WTC11 (cell line): ENCODE data around the gene PPA2. TPM values are rescaled to one million over a fixed set of nuclear protein-coding genes. Genes with fewer than 3 reads are reported as not detected.

ENCODE experiments used
- ATAC-seq: fragments of 200-7000 bp; cut with Tn5 transposase; 2 replicates; pipeline ENCODE4 v1.10.0; 2021; ENCODE audit warnings: mild to moderate bottlenecking, moderate library complexity
- Bru-seq: library from RNA; stranded (reverse); fragments of 400-500 nt; gene quantifications from one replicate; lab custom pipeline; 2021; lab: Mats Ljungman, UMichigan
- CTCF ChIA-PET: fragments of 300-600 bp; sonication (Branson Sonifier 250); formaldehyde crosslinking; loops from one replicate; lab custom pipeline; 2021; ENCODE audit warnings: antibody characterized with exemption; lab: Charles Lee
- POLR2A ChIA-PET: fragments of 350-600 bp; sonication (Branson Sonifier 250); formaldehyde crosslinking; loops from one replicate; lab custom pipeline; 2021; ENCODE audit warnings: antibody characterized with exemption; lab: Charles Lee
- DNase-seq: peaks from one replicate; pipeline ENCODE4 v3.0.0; 2021; ENCODE audit warnings: low spot score
- H3K27ac Mint-ChIP-seq: 2 replicates; pipeline ENCODE4 v1.8.0; 2021; ENCODE audit warnings: mixed read lengths
- H3K27me3 Mint-ChIP-seq: 2 replicates; pipeline ENCODE4 v1.8.0; 2021; ENCODE audit warnings: low read depth, mild to moderate bottlenecking, moderate library complexity, mixed read lengths
- H3K36me3 Mint-ChIP-seq: 2 replicates; pipeline ENCODE4 v1.8.0; 2021; ENCODE audit warnings: mixed read lengths
- H3K4me1 Mint-ChIP-seq: 2 replicates; pipeline ENCODE4 v1.8.0; 2022; ENCODE audit warnings: mixed read lengths
- H3K4me3 Mint-ChIP-seq: 2 replicates; pipeline ENCODE4 v1.8.0; 2021; ENCODE audit warnings: mild to moderate bottlenecking, moderate library complexity, mixed read lengths
- H3K9me3 Mint-ChIP-seq: 2 replicates; pipeline ENCODE4 v1.8.0; 2021; ENCODE audit warnings: mixed read lengths
- CBFB ChIP-seq: sonication (generic); formaldehyde crosslinking; IDR thresholded peaks from 2 replicates; pipeline ENCODE4 v1.8.1; 2022; ENCODE audit warnings: mild to moderate bottlenecking, low read depth, missing genetic modification reagents
- EMX1 ChIP-seq: fragments of 250-450 bp; sonication (Bioruptor Pico); IDR thresholded peaks from 2 replicates; pipeline ENCODE4 v1.8.0; 2021; ENCODE audit warnings: mild to moderate bottlenecking
- FOXP1 ChIP-seq: sonication (generic); formaldehyde crosslinking; IDR thresholded peaks from 2 replicates; pipeline ENCODE4 v1.8.0; 2022; ENCODE audit warnings: missing genetic modification reagents, mild to moderate bottlenecking, moderate library complexity, borderline replicate concordance
- GRHL2 ChIP-seq: fragments of 250-450 bp; sonication (Bioruptor Pico); IDR thresholded peaks from 2 replicates; pipeline ENCODE4 v1.8.0; 2022; ENCODE audit warnings: mild to moderate bottlenecking, moderate library complexity; ENCODE audit not compliant: insufficient replicate concordance, severe bottlenecking
- GTF2I ChIP-seq: fragments of 250-450 bp; sonication (Bioruptor Pico); conservative IDR thresholded peaks from 2 replicates; pipeline ENCODE4 v1.4.0; 2021; ENCODE audit warnings: mild to moderate bottlenecking
- KAT7 ChIP-seq: sonication (generic); formaldehyde crosslinking; IDR thresholded peaks from 2 replicates; pipeline ENCODE4 v1.8.1; 2023; ENCODE audit warnings: missing genetic modification reagents, mild to moderate bottlenecking, borderline replicate concordance
- MYBL2 ChIP-seq: sonication (generic); formaldehyde crosslinking; IDR thresholded peaks from 2 replicates; pipeline ENCODE4 v1.8.1; 2023; ENCODE audit warnings: mild to moderate bottlenecking, moderate library complexity, missing genetic modification reagents
- OVOL2 ChIP-seq: fragments of 250-450 bp; sonication (Bioruptor Pico); IDR thresholded peaks from 2 replicates; pipeline ENCODE4 v1.9.0; 2021; ENCODE audit warnings: mild to moderate bottlenecking, borderline replicate concordance
- RELA ChIP-seq: sonication (generic); formaldehyde crosslinking; IDR thresholded peaks from 2 replicates; pipeline ENCODE4 v1.8.1; 2022; ENCODE audit warnings: missing genetic modification reagents, mild to moderate bottlenecking, borderline replicate concordance
- TCF7 ChIP-seq: sonication (generic); formaldehyde crosslinking; IDR thresholded peaks from 2 replicates; pipeline ENCODE4 v1.8.0; 2022; ENCODE audit warnings: mild to moderate bottlenecking, low read depth, missing genetic modification reagents, moderate library complexity
- ZNF232 ChIP-seq: sonication (generic); formaldehyde crosslinking; IDR thresholded peaks from 2 replicates; pipeline ENCODE4 v1.8.0; 2022; ENCODE audit warnings: mild to moderate bottlenecking, missing genetic modification reagents
- ZNF263 ChIP-seq: sonication (generic); formaldehyde crosslinking; IDR thresholded peaks from 2 replicates; pipeline ENCODE4 v1.8.1; 2022; ENCODE audit warnings: low read depth, mild to moderate bottlenecking, moderate library complexity, missing genetic modification reagents
- ZNF396 ChIP-seq: fragments of 250-450 bp; sonication (Bioruptor Pico); IDR thresholded peaks from 2 replicates; pipeline ENCODE4 v1.8.0; 2021; ENCODE audit warnings: mild to moderate bottlenecking, moderate library complexity, borderline replicate concordance
- long read RNA-seq, 3 experiments: library from RNA in 1 of 3; library from capped mRNA in 1 of 3; library from polyadenylated mRNA in 1 of 3; unstranded in 2 of 3; stranded (forward) in 1 of 3; transcript quantifications; one replicate each; pipeline ENCODE4 v2.0.0, GENCODE V29; 2021
- total RNA-seq: library from RNA; stranded (reverse); gene quantifications from 3 replicates; pipeline ENCODE4 v1.2.3, GENCODE V29; 2021
- TF ChIP-seq, protein P1 (sequence below): sonication (generic); formaldehyde crosslinking; IDR thresholded peaks from 2 replicates; pipeline ENCODE4 v1.8.1; 2022; ENCODE audit warnings: low read depth, mild to moderate bottlenecking, moderate library complexity, missing genetic modification reagents, borderline replicate concordance
- TF ChIP-seq, protein P2 (sequence below): sonication (generic); formaldehyde crosslinking; IDR thresholded peaks from 2 replicates; pipeline ENCODE4 v1.8.1; 2023; ENCODE audit warnings: mild to moderate bottlenecking, missing genetic modification reagents, moderate library complexity
- TF ChIP-seq, protein P3 (sequence below): sonication (generic); formaldehyde crosslinking; IDR thresholded peaks from 2 replicates; pipeline ENCODE4 v1.8.1; 2022; ENCODE audit warnings: missing genetic modification reagents, borderline replicate concordance
- TF ChIP-seq, protein P4 (sequence below): sonication (generic); formaldehyde crosslinking; IDR thresholded peaks from 2 replicates; pipeline ENCODE4 v1.8.0; 2022; ENCODE audit warnings: mild to moderate bottlenecking, missing genetic modification reagents
- TF ChIP-seq, protein P5 (sequence below): fragments of 250-450 bp; sonication (Bioruptor Pico); IDR thresholded peaks from 2 replicates; pipeline ENCODE4 v1.9.0; 2021; ENCODE audit warnings: mild to moderate bottlenecking
- TF ChIP-seq, protein P6 (sequence below): sonication (generic); formaldehyde crosslinking; IDR thresholded peaks from 2 replicates; pipeline ENCODE4 v1.8.1; 2023; ENCODE audit warnings: mild to moderate bottlenecking, moderate library complexity, missing genetic modification reagents

PPA2 gene
- total RNA-seq (50.8 to 69.0 TPM (median 64.0 TPM) in 3 replicates), Bru-seq, nascent RNA (percentile 87 among the genes with signal in this experiment)
- long read RNA-seq, experiment 1, transcript PPA2-201 (12 exons, 1,684 nt): major isoform, 70 of 124 reads
- long read RNA-seq, experiment 1, partial matches to known transcripts: 8 of 124 reads
- long read RNA-seq, experiment 1, other reads (novel, unspliced or antisense): 29 of 124 reads
- long read RNA-seq, experiment 2, transcript PPA2-202 (11 exons, 1,414 nt): minor isoform, 6 of 114 reads
- long read RNA-seq, experiment 2, transcript PPA2-204 (6 exons, 667 nt): minor isoform, 5 of 114 reads
- long read RNA-seq, experiment 2, transcript PPA2-201 (12 exons, 1,684 nt): major isoform, 58 of 114 reads
- long read RNA-seq, experiment 2, partial matches to known transcripts: 9 of 114 reads
- long read RNA-seq, experiment 2, other reads (novel, unspliced or antisense): 29 of 114 reads
- long read RNA-seq, experiment 3, transcript PPA2-202 (11 exons, 1,414 nt): minor isoform, 9 of 102 reads
- long read RNA-seq, experiment 3, transcript PPA2-201 (12 exons, 1,684 nt): major isoform, 65 of 102 reads
- long read RNA-seq, experiment 3, partial matches to known transcripts: 1 of 102 reads
- long read RNA-seq, experiment 3, other reads (novel, unspliced or antisense): 21 of 102 reads

DNA sequence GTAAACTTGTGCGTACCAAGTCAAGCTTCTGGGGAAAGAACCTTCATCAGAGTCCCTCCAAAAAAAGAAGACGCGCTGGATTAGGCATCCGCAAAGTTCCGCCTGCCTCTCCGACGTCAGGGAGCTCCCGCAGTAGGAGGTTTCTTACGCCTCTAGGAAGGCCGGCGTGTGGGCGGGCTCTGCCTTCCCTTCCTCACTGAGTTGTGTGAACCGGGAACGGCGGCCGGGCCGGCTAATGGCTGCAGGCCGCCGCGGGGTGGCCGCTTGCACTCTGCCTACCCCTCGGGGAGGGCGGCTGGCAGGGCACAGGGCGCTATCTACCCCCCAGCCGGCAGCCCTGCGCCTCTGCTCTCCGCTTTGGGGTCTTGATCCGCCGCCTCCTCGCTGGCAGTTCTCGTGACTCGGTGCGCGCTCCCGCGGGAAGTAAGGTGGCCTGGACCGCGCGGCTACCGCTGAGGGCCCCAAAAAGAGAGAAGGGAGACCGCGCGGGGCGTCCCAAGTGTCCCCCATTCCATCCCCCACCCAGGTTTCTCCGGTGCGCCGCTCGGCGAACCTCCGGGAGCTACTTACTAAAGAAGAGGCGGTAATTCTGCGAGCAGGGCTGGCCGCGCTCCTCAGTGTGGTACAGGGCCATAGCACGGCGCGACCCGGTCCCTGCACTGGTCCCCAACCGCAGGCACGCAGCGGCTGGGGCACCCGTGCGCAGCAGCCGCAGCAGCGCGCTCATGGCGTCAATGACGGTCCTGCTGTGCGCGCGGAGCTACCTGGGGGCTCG, at the start of gene PPA2:
Gene PPA2 (minus strand): TSS at position 739 of the 775 bp plus-strand sequence. CDS start 12 bp downstream, at position 727.
- Mint-ChIP-seq H3K36me3 (no peaks in the 10 kb centered on the region), H3K4me3 (peak within 1 kb of the TSS; percentile 98), H3K4me1 (peaks cover 22% of the 10 kb centered on the region), H3K9me3 (no peaks in the 10 kb centered on the region), H3K27ac (peak within 1 kb of the TSS; percentile 96), H3K27me3 (peaks cover 25% of the 10 kb centered on the region)
- DNase-seq (peak; percentile 76), ATAC-seq (peak; percentile 72)
- ChIA-PET POLR2A (interaction anchor here (0.6 to 1.2 kb wide), 6 partner anchors 20 to 1159 kb away, joined by 3 to 10 read pairs (median 4); partner anchors contain the start of gene TET2), CTCF (interaction anchor here (0.5 to 2.8 kb wide), 26 partner anchors 10 to 1024 kb away, joined by 3 to 13 read pairs (median 4); partner anchors contain the start of gene TET2)
- TF ChIP-seq, protein P1, sequence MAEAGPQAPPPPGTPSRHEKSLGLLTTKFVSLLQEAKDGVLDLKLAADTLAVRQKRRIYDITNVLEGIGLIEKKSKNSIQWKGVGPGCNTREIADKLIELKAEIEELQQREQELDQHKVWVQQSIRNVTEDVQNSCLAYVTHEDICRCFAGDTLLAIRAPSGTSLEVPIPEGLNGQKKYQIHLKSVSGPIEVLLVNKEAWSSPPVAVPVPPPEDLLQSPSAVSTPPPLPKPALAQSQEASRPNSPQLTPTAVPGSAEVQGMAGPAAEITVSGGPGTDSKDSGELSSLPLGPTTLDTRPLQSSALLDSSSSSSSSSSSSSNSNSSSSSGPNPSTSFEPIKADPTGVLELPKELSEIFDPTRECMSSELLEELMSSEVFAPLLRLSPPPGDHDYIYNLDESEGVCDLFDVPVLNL (CRISPR knock-in tag): 0 out of 2 replicates have a peak, but pooled peaks have one; percentile 36
- TF ChIP-seq EMX1 (CRISPR knock-in tag) (0 out of 2 replicates have a peak, but pooled peaks have one; percentile 34), ZNF396 (CRISPR knock-in tag) (no peak), CBFB (CRISPR knock-in tag) (no peak), GTF2I (no peak), ZNF263 (no peak; the same call in 1 of the 2 replicates), RELA (no peak), KAT7 (CRISPR knock-in tag) (0 out of 2 replicates have a peak, but pooled peaks have one; percentile 84), FOXP1 (CRISPR knock-in tag) (peak; percentile 93; the same call in 1 of the 2 replicates), OVOL2 (CRISPR knock-in tag) (no peak), TCF7 (CRISPR knock-in tag) (no peak; the same call in 1 of the 2 replicates), MYBL2 (CRISPR knock-in tag) (peak; percentile 86; the same call in 1 of the 2 replicates), ZNF232 (no peak), GRHL2 (CRISPR knock-in tag) (no peak)
- TF ChIP-seq, protein P2, sequence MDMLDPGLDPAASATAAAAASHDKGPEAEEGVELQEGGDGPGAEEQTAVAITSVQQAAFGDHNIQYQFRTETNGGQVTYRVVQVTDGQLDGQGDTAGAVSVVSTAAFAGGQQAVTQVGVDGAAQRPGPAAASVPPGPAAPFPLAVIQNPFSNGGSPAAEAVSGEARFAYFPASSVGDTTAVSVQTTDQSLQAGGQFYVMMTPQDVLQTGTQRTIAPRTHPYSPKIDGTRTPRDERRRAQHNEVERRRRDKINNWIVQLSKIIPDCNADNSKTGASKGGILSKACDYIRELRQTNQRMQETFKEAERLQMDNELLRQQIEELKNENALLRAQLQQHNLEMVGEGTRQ (CRISPR knock-in tag): no peak
- TF ChIP-seq, protein P3, sequence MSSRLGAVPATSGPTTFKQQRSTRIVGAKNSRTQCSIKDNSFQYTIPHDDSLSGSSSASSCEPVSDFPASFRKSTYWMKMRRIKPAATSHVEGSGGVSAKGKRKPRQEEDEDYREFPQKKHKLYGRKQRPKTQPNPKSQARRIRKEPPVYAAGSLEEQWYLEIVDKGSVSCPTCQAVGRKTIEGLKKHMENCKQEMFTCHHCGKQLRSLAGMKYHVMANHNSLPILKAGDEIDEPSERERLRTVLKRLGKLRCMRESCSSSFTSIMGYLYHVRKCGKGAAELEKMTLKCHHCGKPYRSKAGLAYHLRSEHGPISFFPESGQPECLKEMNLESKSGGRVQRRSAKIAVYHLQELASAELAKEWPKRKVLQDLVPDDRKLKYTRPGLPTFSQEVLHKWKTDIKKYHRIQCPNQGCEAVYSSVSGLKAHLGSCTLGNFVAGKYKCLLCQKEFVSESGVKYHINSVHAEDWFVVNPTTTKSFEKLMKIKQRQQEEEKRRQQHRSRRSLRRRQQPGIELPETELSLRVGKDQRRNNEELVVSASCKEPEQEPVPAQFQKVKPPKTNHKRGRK (CRISPR knock-in tag): no peak
- TF ChIP-seq, protein P4, sequence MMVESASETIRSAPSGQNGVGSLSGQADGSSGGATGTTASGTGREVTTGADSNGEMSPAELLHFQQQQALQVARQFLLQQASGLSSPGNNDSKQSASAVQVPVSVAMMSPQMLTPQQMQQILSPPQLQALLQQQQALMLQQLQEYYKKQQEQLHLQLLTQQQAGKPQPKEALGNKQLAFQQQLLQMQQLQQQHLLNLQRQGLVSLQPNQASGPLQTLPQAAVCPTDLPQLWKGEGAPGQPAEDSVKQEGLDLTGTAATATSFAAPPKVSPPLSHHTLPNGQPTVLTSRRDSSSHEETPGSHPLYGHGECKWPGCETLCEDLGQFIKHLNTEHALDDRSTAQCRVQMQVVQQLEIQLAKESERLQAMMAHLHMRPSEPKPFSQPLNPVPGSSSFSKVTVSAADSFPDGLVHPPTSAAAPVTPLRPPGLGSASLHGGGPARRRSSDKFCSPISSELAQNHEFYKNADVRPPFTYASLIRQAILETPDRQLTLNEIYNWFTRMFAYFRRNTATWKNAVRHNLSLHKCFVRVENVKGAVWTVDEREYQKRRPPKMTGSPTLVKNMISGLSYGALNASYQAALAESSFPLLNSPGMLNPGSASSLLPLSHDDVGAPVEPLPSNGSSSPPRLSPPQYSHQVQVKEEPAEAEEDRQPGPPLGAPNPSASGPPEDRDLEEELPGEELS (CRISPR knock-in tag): peak; percentile 92
- TF ChIP-seq, protein P5, sequence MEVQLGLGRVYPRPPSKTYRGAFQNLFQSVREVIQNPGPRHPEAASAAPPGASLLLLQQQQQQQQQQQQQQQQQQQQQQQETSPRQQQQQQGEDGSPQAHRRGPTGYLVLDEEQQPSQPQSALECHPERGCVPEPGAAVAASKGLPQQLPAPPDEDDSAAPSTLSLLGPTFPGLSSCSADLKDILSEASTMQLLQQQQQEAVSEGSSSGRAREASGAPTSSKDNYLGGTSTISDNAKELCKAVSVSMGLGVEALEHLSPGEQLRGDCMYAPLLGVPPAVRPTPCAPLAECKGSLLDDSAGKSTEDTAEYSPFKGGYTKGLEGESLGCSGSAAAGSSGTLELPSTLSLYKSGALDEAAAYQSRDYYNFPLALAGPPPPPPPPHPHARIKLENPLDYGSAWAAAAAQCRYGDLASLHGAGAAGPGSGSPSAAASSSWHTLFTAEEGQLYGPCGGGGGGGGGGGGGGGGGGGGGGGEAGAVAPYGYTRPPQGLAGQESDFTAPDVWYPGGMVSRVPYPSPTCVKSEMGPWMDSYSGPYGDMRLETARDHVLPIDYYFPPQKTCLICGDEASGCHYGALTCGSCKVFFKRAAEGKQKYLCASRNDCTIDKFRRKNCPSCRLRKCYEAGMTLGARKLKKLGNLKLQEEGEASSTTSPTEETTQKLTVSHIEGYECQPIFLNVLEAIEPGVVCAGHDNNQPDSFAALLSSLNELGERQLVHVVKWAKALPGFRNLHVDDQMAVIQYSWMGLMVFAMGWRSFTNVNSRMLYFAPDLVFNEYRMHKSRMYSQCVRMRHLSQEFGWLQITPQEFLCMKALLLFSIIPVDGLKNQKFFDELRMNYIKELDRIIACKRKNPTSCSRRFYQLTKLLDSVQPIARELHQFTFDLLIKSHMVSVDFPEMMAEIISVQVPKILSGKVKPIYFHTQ (CRISPR knock-in tag): no peak
- TF ChIP-seq, protein P6, sequence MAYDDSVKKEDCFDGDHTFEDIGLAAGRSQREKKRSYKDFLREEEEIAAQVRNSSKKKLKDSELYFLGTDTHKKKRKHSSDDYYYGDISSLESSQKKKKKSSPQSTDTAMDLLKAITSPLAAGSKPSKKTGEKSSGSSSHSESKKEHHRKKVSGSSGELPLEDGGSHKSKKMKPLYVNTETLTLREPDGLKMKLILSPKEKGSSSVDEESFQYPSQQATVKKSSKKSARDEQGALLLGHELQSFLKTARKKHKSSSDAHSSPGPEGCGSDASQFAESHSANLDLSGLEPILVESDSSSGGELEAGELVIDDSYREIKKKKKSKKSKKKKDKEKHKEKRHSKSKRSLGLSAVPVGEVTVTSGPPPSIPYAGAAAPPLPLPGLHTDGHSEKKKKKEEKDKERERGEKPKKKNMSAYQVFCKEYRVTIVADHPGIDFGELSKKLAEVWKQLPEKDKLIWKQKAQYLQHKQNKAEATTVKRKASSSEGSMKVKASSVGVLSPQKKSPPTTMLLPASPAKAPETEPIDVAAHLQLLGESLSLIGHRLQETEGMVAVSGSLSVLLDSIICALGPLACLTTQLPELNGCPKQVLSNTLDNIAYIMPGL (CRISPR knock-in tag): peak; percentile 99
